HG03196 (cell line): ENCODE measurements around the gene ZW10.
"Not testable (repeated sequence)": the region's sequence is repeated elsewhere in the genome, so short reads cannot be mapped to it uniquely, and the experiment has no call there.

Experiments
- ATAC-seq: cut with Tn5 transposase; IDR thresholded peaks from one replicate; pipeline ENCODE4 v1.9.1; 2021; ENCODE audit not compliant: unreplicated experiment

The ZW10 gene

DNA sequence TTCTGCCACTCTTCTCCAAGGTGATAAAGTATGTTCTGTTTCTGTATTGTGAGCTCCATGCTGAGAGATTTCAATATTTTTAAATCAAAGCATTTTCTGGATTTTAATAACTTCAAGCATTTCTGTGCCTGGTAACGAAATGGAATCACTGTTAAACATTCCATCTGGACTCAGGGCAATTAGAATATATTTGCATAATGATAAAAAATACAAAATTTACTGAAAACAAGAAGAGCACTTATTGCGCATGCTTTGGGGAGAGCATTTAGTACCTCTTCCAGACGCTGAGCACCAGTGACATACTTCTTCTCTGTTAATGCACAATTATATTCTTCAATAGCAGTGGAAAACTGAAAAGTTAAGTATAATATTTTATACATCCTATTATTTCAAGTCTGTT is 13.3 kb downstream of the ZW10 start:
- no peak for ATAC-seq

DNA sequence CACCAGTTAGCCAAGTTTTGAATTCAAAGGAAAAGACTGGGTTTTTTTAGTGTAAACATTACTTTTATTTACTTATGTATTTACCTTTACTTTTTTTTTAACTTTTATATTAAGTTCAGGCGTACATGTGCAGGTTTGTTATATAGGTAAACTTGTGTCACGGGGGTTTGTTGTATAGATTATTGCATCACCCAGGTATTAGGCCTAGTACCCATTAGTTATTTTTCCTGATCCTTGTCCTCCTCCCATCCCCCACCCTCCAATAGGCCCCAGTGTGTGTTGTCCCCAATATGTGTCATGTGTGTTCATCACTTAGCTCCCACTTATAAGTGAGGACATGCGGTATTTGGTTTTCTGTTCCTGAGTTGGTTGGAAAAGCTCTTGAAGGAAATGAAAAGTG is 20.6 kb downstream of the ZW10 start:
- ATAC-seq: no peak

DNA sequence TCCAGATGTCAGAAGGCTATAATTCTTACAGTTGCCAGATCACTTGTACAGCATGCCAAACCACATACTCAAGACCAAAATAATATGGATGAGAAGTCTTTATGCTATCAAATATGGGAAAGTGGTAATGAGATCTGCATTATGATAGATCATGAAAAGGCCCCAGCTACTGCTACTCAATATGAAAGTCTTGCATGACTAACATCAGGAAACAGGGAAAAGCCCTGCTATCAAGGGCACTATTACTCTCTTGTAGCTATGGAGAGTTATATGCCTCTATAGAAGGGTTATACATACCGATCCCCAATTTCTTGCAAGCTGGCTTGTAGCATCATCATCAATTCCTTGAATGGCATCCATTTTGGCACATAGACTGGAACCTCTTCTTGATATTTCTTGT is 37.2 kb downstream of the ZW10 start:
- no peak for ATAC-seq

DNA sequence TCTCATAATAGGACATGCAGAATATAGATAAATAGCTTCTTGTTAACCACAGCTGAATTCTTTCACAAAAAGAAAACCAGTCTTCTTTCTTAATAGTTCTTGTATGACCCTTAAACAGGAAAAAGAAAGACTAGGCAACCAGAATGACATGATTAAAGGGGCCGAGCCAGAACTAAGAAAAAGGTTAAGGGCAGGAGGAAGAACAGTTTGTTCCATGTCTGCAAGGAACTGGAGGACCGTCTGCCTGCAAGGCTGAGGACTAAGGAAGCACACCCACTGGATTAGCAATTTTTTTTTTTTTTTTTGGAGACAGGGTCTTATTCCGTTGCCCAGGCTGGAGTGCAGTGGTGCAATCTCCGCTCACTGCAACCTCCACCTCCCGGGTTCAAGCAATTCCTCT is 41.4 kb downstream of the ZW10 start:
- no peak for ATAC-seq

GRCh38 chr11:113730887-113731726 is 42.4 kb downstream of the ZW10 start:
- ATAC-seq: no peak

GRCh38 chr11:113729456-113729855 is 44.0 kb downstream of the ZW10 start:
- no peak for ATAC-seq

GRCh38 chr11:113728814-113729213 is 44.7 kb downstream of the ZW10 start:
- no peak for ATAC-seq

DNA sequence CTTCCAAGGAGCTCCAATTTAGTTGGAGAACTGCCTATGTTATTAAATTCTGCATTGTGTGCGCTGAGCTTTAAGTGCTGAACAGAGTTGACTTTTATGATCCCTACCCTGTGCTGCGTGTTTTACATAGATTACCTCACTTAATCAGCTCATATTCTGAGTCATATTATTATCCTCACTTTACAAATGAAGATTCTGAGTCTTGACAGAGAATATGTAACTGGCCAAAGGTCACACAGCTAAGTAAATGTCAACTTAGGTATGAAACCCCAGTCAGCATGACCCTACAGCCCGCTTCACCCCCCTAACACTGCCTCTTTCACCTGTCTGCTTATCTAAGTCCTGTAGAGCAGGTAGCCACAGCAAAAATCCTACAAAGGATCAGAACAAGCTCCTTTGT is 47.6 kb downstream of the ZW10 start:
- ATAC-seq: no peak

DNA sequence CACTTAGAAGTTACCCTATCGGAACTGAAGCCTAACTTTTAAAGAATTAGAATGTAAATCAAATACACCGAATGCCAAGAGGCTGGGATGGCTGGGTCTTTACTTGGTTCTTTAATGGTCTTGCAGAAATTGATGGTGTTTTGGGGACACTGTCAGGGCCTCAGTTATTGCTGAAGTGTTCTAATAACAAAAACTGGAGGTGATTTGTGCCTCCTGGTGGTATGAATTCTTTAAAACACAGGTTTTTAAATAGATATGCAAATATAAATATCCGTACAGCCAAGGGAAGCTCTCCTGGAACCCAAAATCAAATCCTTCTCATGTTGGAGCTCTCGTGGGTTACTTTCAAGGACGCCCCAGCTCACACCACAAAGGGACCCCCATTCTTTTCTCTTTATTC is 48.1 kb downstream of the ZW10 start:
- ATAC-seq: no peak

DNA sequence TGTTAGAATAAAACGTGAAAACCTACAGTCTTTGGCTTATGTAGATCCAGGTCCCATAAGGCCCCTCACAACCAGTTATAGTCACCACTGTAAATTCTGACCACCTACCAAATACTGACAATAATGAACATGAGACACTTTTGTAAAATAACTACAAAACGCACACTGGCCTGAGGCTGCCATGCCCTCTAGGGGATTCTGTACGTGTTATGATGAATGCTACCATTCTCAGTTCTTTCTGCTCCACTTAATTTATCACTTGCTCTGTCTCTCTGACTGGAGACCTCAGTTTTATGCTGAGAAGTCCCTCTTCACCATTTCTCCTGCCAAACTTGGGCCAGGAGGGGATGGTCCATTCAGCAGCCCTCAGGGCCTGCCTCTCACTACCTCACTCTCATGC is 48.7 kb downstream of the ZW10 start:
- ATAC-seq: no peak

GRCh38 chr11:113723787-113724186 is 49.7 kb downstream of the ZW10 start:
- no peak for ATAC-seq

DNA sequence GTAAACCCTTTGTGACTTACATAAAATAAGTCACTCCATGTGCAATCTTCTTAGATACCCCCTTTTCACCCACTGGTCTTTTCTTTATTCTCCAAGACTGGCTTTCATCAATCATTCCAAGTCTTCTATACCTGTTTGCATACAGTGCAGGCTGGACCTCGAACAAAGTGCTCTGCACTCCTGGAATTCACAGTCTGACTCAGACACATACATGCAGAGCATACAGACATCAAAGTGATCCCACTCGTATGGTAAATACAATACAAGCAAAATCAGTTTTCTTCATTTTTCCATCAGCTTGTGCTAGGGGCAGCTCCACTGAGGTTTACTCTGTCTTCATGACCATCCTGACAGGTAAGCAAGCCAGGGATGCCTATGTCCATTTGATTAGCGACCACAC is 50.6 kb downstream of the ZW10 start:
- ATAC-seq: no peak

- ATAC-seq: no peak
These were observed 51.3 kb downstream of the ZW10 start for GRCh38 chr11:113722221-113722620.

- no peak for ATAC-seq
These were observed 51.9 kb downstream of the ZW10 start for GRCh38 chr11:113721462-113722066.

GRCh38 chr11:113720478-113720877 is 53.0 kb downstream of the ZW10 start:
- not testable (repeated sequence) for ATAC-seq

DNA sequence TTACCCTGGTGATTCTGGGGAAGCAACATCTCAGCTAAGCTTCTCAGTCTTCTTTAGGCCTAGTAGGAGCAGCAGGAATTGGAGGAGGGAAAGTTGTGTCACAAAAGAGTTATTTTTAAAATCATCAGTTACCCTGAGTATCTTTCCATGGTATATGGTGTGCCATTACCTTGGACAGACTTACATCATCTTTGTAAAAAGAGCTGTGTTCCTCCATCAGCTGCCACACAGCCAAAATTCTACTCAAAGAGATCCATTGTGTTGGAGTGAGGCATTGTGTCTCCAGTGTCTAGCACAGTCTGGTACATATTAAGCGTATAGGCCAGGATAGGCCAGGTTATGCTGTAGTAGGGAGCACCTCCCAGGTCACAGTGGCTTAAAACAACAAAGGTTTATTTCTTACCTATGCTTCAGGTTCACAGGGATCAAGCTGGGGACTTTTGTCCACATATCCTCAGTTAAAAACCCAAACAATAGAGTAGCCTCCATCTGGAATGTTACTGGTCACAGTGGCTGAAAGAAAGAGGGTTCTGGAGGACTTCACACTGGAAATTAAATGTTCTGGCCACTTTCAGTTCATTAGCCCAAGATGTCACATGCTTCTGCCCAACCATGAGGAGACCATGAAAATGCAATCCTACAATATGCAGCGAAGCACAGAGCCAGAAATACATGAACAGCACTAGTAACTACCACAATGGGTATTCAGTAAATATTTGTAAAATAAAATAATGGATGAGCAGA is 57.4 kb downstream of the ZW10 start:
- ATAC-seq: no peak

DNA sequence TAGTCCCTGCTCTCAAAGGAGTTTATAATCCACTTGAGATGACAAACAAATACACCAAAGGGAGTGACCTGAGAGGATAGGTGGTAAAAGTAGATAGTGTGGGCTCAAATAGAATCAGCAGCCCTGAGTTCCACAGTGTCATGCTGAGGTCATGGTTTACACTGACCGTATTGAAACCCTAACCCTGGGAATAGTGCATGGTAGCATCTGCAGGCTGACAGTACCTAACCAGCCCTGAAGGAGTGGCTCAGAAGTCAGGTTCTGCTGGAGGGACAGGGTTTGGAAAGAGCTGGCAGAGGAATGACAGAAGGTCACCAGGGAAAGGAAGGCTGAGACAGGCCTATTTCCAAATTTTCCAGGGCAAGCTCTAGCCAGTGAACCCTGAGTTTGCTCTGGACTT is 58.2 kb downstream of the ZW10 start:
- ATAC-seq: no peak

GRCh38 chr11:113710989-113711388 is 62.5 kb downstream of the ZW10 start:
- no peak for ATAC-seq

GRCh38 chr11:113705871-113706655 is 67.4 kb downstream of the ZW10 start, which contains the start of gene TMPRSS5:
TSS of gene TMPRSS5 (minus strand) at chr11:113706308. CDS start at chr11:113706224, 84 bp downstream.
- no peak for ATAC-seq

- ATAC-seq: not testable (repeated sequence)
These were observed 69.9 kb downstream of the ZW10 start for GRCh38 chr11:113703551-113703950.

GRCh38 chr11:113701491-113701890 is 72.0 kb downstream of the ZW10 start:
- ATAC-seq: no peak
